ENCODE results near the gene GUCY2C. TPM values are rescaled to one million over a fixed set of nuclear protein-coding genes. Genes with fewer than 3 reads are reported as not detected.

Gene GUCY2C
- total RNA-seq, 4 donors from 2014 or later, result 0.19 TPM; not detected in 3

GRCh38 chr12:14665354-14666348, 30.7 kb downstream of the GUCY2C start:
- no peaks in the 10 kb centered on the region for H3K9me3 ChIP-seq
- TF ChIP-seq CTCF (IDR thresholded peaks at IDR 0.05) (no peak), POLR2A (IDR thresholded peaks at IDR 0.05) (no peak)
- intact Hi-C loops (cut with DNase I), result no loop called here
- H3K4me3 ChIP-seq, result peak overlapping the region in 1 of 4 donors; percentile 17
- H3K27me3 ChIP-seq, result no peaks in the 10 kb centered on the region
- no peaks in the 10 kb centered on the region for H3K36me3 ChIP-seq
- peak overlapping the region in 2 of 4 donors; percentile 18 to 45 for H3K27ac ChIP-seq
- no peak for DNase-seq
- H3K4me1 ChIP-seq, result peaks cover 0 to 18% (median 7%) of the 10 kb centered on the region in 3 donors
- 60 to 73% methylated on average over 23 of the region's 23 CpGs for WGBS, 2 donors

- H3K27me3 ChIP-seq, result no peaks in the 10 kb centered on the region
- 67 to 69% methylated on average over 7 of the region's 7 CpGs for WGBS, 2 donors
- no peak for DNase-seq
- no peaks in the 10 kb centered on the region for H3K9me3 ChIP-seq
- H3K4me3 ChIP-seq, result no peak overlapping the region
- no peaks in the 10 kb centered on the region for H3K36me3 ChIP-seq
- TF ChIP-seq POLR2A (IDR thresholded peaks at IDR 0.05) (no peak), CTCF (IDR thresholded peaks at IDR 0.05) (peak; percentile 16 to 78 (median 64))
- H3K27ac ChIP-seq, result peak overlapping the region in 3 of 4 donors; percentile 18 to 45 (median 25)
- intact Hi-C loops (cut with DNase I), result no loop called here
- H3K4me1 ChIP-seq, result peaks cover 0 to 18% (median 7%) of the 10 kb centered on the region in 3 donors
Observed at GRCh38 chr12:14664434-14665023, 31.9 kb downstream of the GUCY2C start.

- H3K36me3 ChIP-seq, result no peaks in the 10 kb centered on the region
- WGBS, 2 donors, result 85 to 91% methylated on average over 5 of the region's 5 CpGs
- no peak overlapping the region for H3K27ac ChIP-seq
- intact Hi-C loops (cut with DNase I), result no loop called here
- no peaks in the 10 kb centered on the region for H3K9me3 ChIP-seq
- no peak overlapping the region for H3K4me3 ChIP-seq
- TF ChIP-seq POLR2A (IDR thresholded peaks at IDR 0.05) (no peak), CTCF (IDR thresholded peaks at IDR 0.05) (no peak)
- no peaks in the 10 kb centered on the region for H3K27me3 ChIP-seq
- peaks cover 0 to 18% (median 7%) of the 10 kb centered on the region in 3 donors for H3K4me1 ChIP-seq
- DNase-seq, result no peak
Observed at GRCh38 chr12:14663002-14663401, 33.4 kb downstream of the GUCY2C start.

GRCh38 chr12:14656846-14657245, 39.6 kb downstream of the GUCY2C start:
- TF ChIP-seq POLR2A (IDR thresholded peaks at IDR 0.05) (no peak), CTCF (IDR thresholded peaks at IDR 0.05) (no peak)

GRCh38 chr12:14655284-14655683, 41.1 kb downstream of the GUCY2C start:
- Histone ChIP-seq H3K27me3 (no peaks in the 10 kb centered on the region), H3K36me3 (no peaks in the 10 kb centered on the region), H3K4me3 (no peak overlapping the region), H3K4me1 (no peaks in the 10 kb centered on the region), H3K9me3 (no peaks in the 10 kb centered on the region), H3K27ac (no peak overlapping the region)
- intact Hi-C loops (cut with DNase I), result no loop called here
- TF ChIP-seq CTCF (IDR thresholded peaks at IDR 0.05), result no peak
- TF ChIP-seq POLR2A (IDR thresholded peaks at IDR 0.05), result no peak
- 80 to 82% methylated on average over 1 of the region's 1 CpG for WGBS, 2 donors
- DNase-seq, result no peak

More at GRCh38 chr12:14656846-14657245, 39.6 kb downstream of the GUCY2C start:
- Histone ChIP-seq H3K9me3 (no peaks in the 10 kb centered on the region), H3K27ac (no peak overlapping the region), H3K4me1 (no peaks in the 10 kb centered on the region), H3K27me3 (no peaks in the 10 kb centered on the region), H3K36me3 (no peaks in the 10 kb centered on the region), H3K4me3 (no peak overlapping the region)
- intact Hi-C loops (cut with DNase I), result no loop called here
- no peak for DNase-seq
- 94 to 96% methylated on average over 3 to 9 of the region's 9 CpGs for WGBS, 2 donors

Measured in esophagus squamous epithelium (tissue), 5 donors.